HFFc6 (cell line): ENCODE data around the gene PTPN21. TPM values are rescaled to one million over a fixed set of nuclear protein-coding genes. Genes with fewer than 3 reads are reported as not detected.

Source experiments
- DNase-seq: peaks from one replicate; pipeline ENCODE4 v3.0.0-alpha.2; 2018
- H3K27ac Mint-ChIP-seq: 2 replicates; pipeline ENCODE4 v1.8.0; 2020; ENCODE audit warnings: mild to moderate bottlenecking, mixed read lengths
- H3K27me3 Mint-ChIP-seq: 2 replicates; pipeline ENCODE4 v1.8.0; 2021; ENCODE audit warnings: mild to moderate bottlenecking, moderate library complexity, mixed read lengths; ENCODE audit not compliant: insufficient read depth
- H3K36me3 Mint-ChIP-seq: 2 replicates; pipeline ENCODE4 v1.8.0; 2021; ENCODE audit warnings: low read depth, mixed read lengths
- H3K4me1 Mint-ChIP-seq: 2 replicates; pipeline ENCODE4 v1.8.0; 2020; ENCODE audit warnings: low read depth, mixed read lengths
- H3K4me3 Mint-ChIP-seq: 2 replicates; pipeline ENCODE4 v1.8.0; 2020; ENCODE audit warnings: mild to moderate bottlenecking, moderate library complexity, mixed read lengths
- H3K9me3 Mint-ChIP-seq: 2 replicates; pipeline ENCODE4 v1.8.0; 2020; ENCODE audit warnings: mild to moderate bottlenecking, mixed read lengths
- total RNA-seq, 6 experiments: library from RNA; stranded (reverse); fragmentation: NEBNext Ultra II Directional; extraction: Animal tissue kit (Norgen Biotek cat#: 25700); gene quantifications; 2 replicates in 1 of 6; 3 replicates in 5 of 6; pipeline ENCODE4 v1.2.3, GENCODE V29; 2021
- TF ChIP-seq, protein P1 (sequence below): fragments of 200-600 bp; sonication (generic); IDR thresholded peaks from 2 replicates; pipeline ENCODE4 v1.5.0; 2021; ENCODE audit warnings: antibody characterized with exemption, mild to moderate bottlenecking

PTPN21 gene
- total RNA-seq, 6 experiments from 2014 or later, result 22.0 to 25.9 (median 24.9) TPM

- peaks cover 32% of the 10 kb centered on the region for H3K36me3 Mint-ChIP-seq
- H3K27ac Mint-ChIP-seq, result peak overlapping the region; percentile 76
- H3K4me1 Mint-ChIP-seq, result peaks cover 62% of the 10 kb centered on the region
- TF ChIP-seq, protein P1, sequence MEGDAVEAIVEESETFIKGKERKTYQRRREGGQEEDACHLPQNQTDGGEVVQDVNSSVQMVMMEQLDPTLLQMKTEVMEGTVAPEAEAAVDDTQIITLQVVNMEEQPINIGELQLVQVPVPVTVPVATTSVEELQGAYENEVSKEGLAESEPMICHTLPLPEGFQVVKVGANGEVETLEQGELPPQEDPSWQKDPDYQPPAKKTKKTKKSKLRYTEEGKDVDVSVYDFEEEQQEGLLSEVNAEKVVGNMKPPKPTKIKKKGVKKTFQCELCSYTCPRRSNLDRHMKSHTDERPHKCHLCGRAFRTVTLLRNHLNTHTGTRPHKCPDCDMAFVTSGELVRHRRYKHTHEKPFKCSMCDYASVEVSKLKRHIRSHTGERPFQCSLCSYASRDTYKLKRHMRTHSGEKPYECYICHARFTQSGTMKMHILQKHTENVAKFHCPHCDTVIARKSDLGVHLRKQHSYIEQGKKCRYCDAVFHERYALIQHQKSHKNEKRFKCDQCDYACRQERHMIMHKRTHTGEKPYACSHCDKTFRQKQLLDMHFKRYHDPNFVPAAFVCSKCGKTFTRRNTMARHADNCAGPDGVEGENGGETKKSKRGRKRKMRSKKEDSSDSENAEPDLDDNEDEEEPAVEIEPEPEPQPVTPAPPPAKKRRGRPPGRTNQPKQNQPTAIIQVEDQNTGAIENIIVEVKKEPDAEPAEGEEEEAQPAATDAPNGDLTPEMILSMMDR, result no peak
- H3K4me3 Mint-ChIP-seq, result peak overlapping the region; percentile 63
- H3K9me3 Mint-ChIP-seq, result no peaks in the 10 kb centered on the region
- H3K27me3 Mint-ChIP-seq, result peaks cover 2% of the 10 kb centered on the region; the same call in 1 of the 2 replicates
- peak; percentile 62 for DNase-seq
These were observed 84.0 kb downstream of the PTPN21 start for GRCh38 chr14:88470542-88471440.

DNA sequence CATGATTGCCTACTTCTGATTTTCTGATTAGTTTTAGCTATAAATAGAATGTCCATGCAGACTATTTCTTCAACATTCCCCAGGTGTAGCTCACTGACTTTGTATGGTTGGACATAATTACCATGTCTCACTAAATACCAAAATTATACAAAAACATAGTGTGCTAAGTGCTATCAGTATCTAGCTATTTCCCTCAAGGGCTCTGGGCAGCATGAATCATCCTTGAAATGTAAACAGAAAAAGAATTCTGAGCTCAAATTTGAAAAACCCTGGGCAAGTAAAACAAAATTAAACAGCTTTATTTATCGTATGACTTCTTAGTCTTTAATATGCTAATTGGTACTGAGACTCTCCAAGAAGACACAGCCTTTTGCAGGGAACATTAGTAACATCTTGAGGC is 86.4 kb downstream of the PTPN21 start:
- Mint-ChIP-seq H3K4me3 (peak overlapping the region; percentile 74), H3K9me3 (no peaks in the 10 kb centered on the region), H3K27ac (peak overlapping the region; percentile 88), H3K4me1 (peaks cover 53% of the 10 kb centered on the region), H3K36me3 (peaks cover 22% of the 10 kb centered on the region), H3K27me3 (no peaks in the 10 kb centered on the region)
- TF ChIP-seq, protein P1, result no peak
- DNase-seq, result peak; percentile 91

DNA sequence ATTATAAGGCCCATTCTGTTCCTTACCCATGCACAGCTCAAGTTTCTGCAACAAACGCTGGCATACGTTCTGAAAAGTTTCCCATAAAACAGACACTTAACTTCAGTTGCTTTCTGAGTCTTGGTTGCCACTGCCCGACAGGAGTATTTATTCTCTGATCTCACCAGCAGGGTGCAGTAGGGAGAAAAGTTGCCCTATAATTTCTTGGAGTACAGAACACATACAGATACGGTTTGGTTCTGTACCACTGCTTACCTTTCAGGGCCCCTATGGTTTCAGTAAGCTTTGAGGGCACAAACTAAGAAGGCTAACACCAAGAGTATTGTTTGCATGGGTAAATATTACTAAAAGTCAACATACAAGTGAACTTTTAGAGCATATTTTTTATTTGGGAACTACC is 91.5 kb downstream of the PTPN21 start:
- TF ChIP-seq, protein P1, result peak; percentile 78
- Mint-ChIP-seq H3K4me1 (peaks cover 16% of the 10 kb centered on the region), H3K27ac (no peak overlapping the region), H3K4me3 (no peak overlapping the region), H3K36me3 (peaks cover 30% of the 10 kb centered on the region), H3K27me3 (no peaks in the 10 kb centered on the region), H3K9me3 (peaks cover 4% of the 10 kb centered on the region; the same call in 1 of the 2 replicates)
- peak; percentile 21 for DNase-seq

- no peak overlapping the region for H3K4me3 Mint-ChIP-seq
- peaks cover 7% of the 10 kb centered on the region for H3K4me1 Mint-ChIP-seq
- TF ChIP-seq, protein P1, result no peak
- DNase-seq, result no peak
- peaks cover 25% of the 10 kb centered on the region for H3K36me3 Mint-ChIP-seq
- H3K27me3 Mint-ChIP-seq, result no peaks in the 10 kb centered on the region; the same call in 1 of the 2 replicates
- H3K27ac Mint-ChIP-seq, result no peak overlapping the region
- peaks cover 9% of the 10 kb centered on the region; the same call in 1 of the 2 replicates for H3K9me3 Mint-ChIP-seq
These were observed 99.9 kb downstream of the PTPN21 start for GRCh38 chr14:88454886-88455285.

GRCh38 chr14:88452231-88452630 is 102.6 kb downstream of the PTPN21 start:
- DNase-seq, result no peak
- H3K4me3 Mint-ChIP-seq, result no peak overlapping the region
- no peak overlapping the region for H3K27ac Mint-ChIP-seq
- peaks cover 21% of the 10 kb centered on the region for H3K36me3 Mint-ChIP-seq
- TF ChIP-seq, protein P1, result no peak
- H3K9me3 Mint-ChIP-seq, result peaks cover 5% of the 10 kb centered on the region; the same call in 1 of the 2 replicates
- no peaks in the 10 kb centered on the region; the same call in 1 of the 2 replicates for H3K27me3 Mint-ChIP-seq
- H3K4me1 Mint-ChIP-seq, result peaks cover 7% of the 10 kb centered on the region
